OCI-LY3 (cell line): ENCODE results near the gene THPO.

Experiments
- EZH2phosphoT487 ChIP-seq: fragments of 200-600 bp; shearing (Covaris generic); IDR thresholded peaks from 2 replicates; pipeline ENCODE4 v1.6.1; 2018; ENCODE audit warnings: antibody characterized with exemption, mixed run types, low read depth
- TF ChIP-seq, protein P1 (sequence below): fragments of 200-600, 300-600 bp; sonication (generic); IDR thresholded peaks from 2 replicates; pipeline ENCODE4 v1.5.1; 2014; ENCODE audit warnings: antibody characterized with exemption, low read length, low read depth

- TF ChIP-seq, protein P1, sequence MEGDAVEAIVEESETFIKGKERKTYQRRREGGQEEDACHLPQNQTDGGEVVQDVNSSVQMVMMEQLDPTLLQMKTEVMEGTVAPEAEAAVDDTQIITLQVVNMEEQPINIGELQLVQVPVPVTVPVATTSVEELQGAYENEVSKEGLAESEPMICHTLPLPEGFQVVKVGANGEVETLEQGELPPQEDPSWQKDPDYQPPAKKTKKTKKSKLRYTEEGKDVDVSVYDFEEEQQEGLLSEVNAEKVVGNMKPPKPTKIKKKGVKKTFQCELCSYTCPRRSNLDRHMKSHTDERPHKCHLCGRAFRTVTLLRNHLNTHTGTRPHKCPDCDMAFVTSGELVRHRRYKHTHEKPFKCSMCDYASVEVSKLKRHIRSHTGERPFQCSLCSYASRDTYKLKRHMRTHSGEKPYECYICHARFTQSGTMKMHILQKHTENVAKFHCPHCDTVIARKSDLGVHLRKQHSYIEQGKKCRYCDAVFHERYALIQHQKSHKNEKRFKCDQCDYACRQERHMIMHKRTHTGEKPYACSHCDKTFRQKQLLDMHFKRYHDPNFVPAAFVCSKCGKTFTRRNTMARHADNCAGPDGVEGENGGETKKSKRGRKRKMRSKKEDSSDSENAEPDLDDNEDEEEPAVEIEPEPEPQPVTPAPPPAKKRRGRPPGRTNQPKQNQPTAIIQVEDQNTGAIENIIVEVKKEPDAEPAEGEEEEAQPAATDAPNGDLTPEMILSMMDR: no peak
- TF ChIP-seq EZH2phosphoT487: no peak
These were observed 45.5 kb downstream of the THPO start for GRCh38 chr3:184332370-184333090.
